GM10266 (cell line): ENCODE results near the gene NPHP4.

Experiments used
- DNase-seq: peaks from one replicate; pipeline ENCODE4 v3.0.0; 2012; ENCODE audit errors: extremely low spot score
- CTCF ChIP-seq: IDR thresholded peaks from 2 replicates; pipeline ENCODE4 v1.5.1; 2012; ENCODE audit warnings: mild to moderate bottlenecking, low read depth; ENCODE audit not compliant: control insufficient read depth, insufficient read depth; ENCODE audit errors: missing control alignments

The NPHP4 gene

GRCh38 chr1:5951846-5952410 is 40.3 kb downstream of the NPHP4 start:
- no peak for TF ChIP-seq CTCF
- no peak for DNase-seq

- TF ChIP-seq CTCF: no peak
- DNase-seq: no peak
These were observed 41.0 kb downstream of the NPHP4 start for GRCh38 chr1:5950994-5951785.

- TF ChIP-seq CTCF: no peak
- no peak for DNase-seq
These were observed 41.9 kb downstream of the NPHP4 start for GRCh38 chr1:5950201-5950895.

GRCh38 chr1:5949761-5950100 is 42.5 kb downstream of the NPHP4 start:
- no peak for TF ChIP-seq CTCF

GRCh38 chr1:5949085-5949760 is 43.0 kb downstream of the NPHP4 start:
- DNase-seq: no peak

More at GRCh38 chr1:5949761-5950100, 42.5 kb downstream of the NPHP4 start:
- DNase-seq: no peak

GRCh38 chr1:5948681-5949005 is 43.6 kb downstream of the NPHP4 start:
- no peak for DNase-seq
- TF ChIP-seq CTCF: no peak

More at GRCh38 chr1:5949085-5949760, 43.0 kb downstream of the NPHP4 start:
- TF ChIP-seq CTCF: peak; percentile 0
